ENCODE results near the gene INPP1. TPM values are rescaled to one million over a fixed set of nuclear protein-coding genes. Genes with fewer than 3 reads are reported as not detected.
"Not testable (repeated sequence)": the region's sequence is repeated elsewhere in the genome, so short reads cannot be mapped to it uniquely, and the experiment has no call there.

The INPP1 gene
- total and polyA plus RNA-seq, 2 of the 8 experiments (the other 6 are each of a cell fraction or from before 2014, with no cell fraction given), result 0.88 to 3.0 TPM

- TF ChIP-seq SP4 (IDR thresholded peaks at IDR 0.05; ENCODE audit: low read length), result no peak
- no peak for TF ChIP-seq ASH2L (IDR thresholded peaks at IDR 0.05; ENCODE audit: low read length)
- TF ChIP-seq CBX8 (IDR thresholded peaks at IDR 0.05; ENCODE audit: borderline replicate concordance, low read depth, low read length), result no peak
- TF ChIP-seq RFX5 (IDR thresholded peaks at IDR 0.05; ENCODE audit: borderline replicate concordance, low read depth, low read length), result no peak
- no peak for TF ChIP-seq BRCA1 (IDR thresholded peaks at IDR 0.05; ENCODE audit: low read depth, low read length)
- TF ChIP-seq SIN3A (conservative IDR thresholded peaks at IDR 0.05 in 1 of 2, IDR thresholded peaks at IDR 0.05 in 1 of 2; ENCODE audit: low read depth in 1 of 2, low read length in 2 of 2), result no peak
- no peak for TF ChIP-seq TAF7 (optimal IDR thresholded peaks at IDR 0.05; ENCODE audit: borderline replicate concordance, low read depth, low read length)
These were observed 31.3 kb upstream of the INPP1 start (continued) for GRCh38 chr2:190311893-190312634.

- Histone ChIP-seq H3K79me2 (ENCODE audit: control insufficient read depth in 1 of 2, insufficient read depth in 2 of 2, low read length in 2 of 2) (peaks cover 0 to 16% of the 10 kb centered on the region in 2 experiments; a peak in 2 of 4 replicates), H3K36me3 (ENCODE audit: control insufficient read depth in 2 of 4, insufficient read depth in 4 of 4, low read length in 3 of 4) (peaks cover 0 to 13% (median 5%) of the 10 kb centered on the region in 4 experiments; a peak in 6 of 8 replicates)
- CTCF ChIA-PET (ENCODE audit: partially characterized antibody); H3K4me1 ChIP-seq (replicated peaks in 1 of 4; ENCODE audit: control insufficient read depth in 3 of 4, insufficient read depth in 4 of 4, low read length in 3 of 4); H2BK120ac ChIP-seq (replicated peaks; ENCODE audit: low read depth, low read length); H3K9ac ChIP-seq (replicated peaks in 1 of 4; ENCODE audit: extremely low read depth in 1 of 4, low read depth in 3 of 4, low read length in 3 of 4); H4K20me1 ChIP-seq (replicated peaks in 1 of 2; ENCODE audit: control insufficient read depth in 1 of 2, insufficient read depth in 2 of 2, low read length in 2 of 2); H3K9me3 ChIP-seq (ENCODE audit: insufficient read depth in 2 of 2, low read depth in 1 of 2, low read length in 1 of 2); H2BK12ac ChIP-seq (ENCODE audit: low read depth, low read length); H3K14ac ChIP-seq (ENCODE audit: insufficient read length); DNase-seq (ENCODE audit: low read depth in 1 of 2, low spot score in 2 of 2); H3K23ac ChIP-seq (ENCODE audit: insufficient read length); H2BK5ac ChIP-seq (ENCODE audit: low read depth, low read length); H2BK20ac ChIP-seq (ENCODE audit: low read length); H3K18ac ChIP-seq (ENCODE audit: extremely low read depth, low read length); H4K8ac ChIP-seq (ENCODE audit: extremely low read depth, insufficient read depth, low read length); H3K79me1 ChIP-seq (ENCODE audit: low read depth, low read length); H2BK15ac ChIP-seq (ENCODE audit: low read length); H3K4me2 ChIP-seq (ENCODE audit: insufficient read depth in 1 of 2, low read depth in 2 of 2, low read length in 2 of 2); H2AFZ ChIP-seq (ENCODE audit: low read length); H3K4ac ChIP-seq (replicated peaks; ENCODE audit: insufficient read length, low read depth, low read length); H3K27me3 ChIP-seq (replicated peaks in 1 of 4; ENCODE audit: control insufficient read depth in 3 of 4, extremely low read depth in 1 of 4, insufficient read depth in 3 of 4, low read length in 3 of 4); H3K23me2 ChIP-seq (ENCODE audit: low read depth, low read length); H4K5ac ChIP-seq (ENCODE audit: insufficient read length, low read depth, low read length); H3K27ac ChIP-seq (ENCODE audit: low read depth, low read length); FAIRE-seq; H2AK5ac ChIP-seq (ENCODE audit: low read depth, low read length); H3K4me3 ChIP-seq (ENCODE audit: extremely low read depth in 1 of 4, insufficient read depth in 2 of 4, low read depth in 3 of 4, low read length in 4 of 4); H3K56ac ChIP-seq (replicated peaks; ENCODE audit: insufficient read length, low read depth, low read length); POLR2A ChIA-PET (ENCODE audit: partially characterized antibody); H4K91ac ChIP-seq (replicated peaks; ENCODE audit: insufficient read length, low read length): not testable (repeated sequence)
- 93% methylated on average over 5 of the region's 5 CpGs; no CpG with 5 or more reads in 1 of the 2 experiments for WGBS, 2 experiments (ENCODE audit: extremely low coverage in 1 of 2, insufficient coverage in 1 of 2, insufficient read length in 1 of 2, insufficient replicate concordance in 2 of 2, low coverage in 1 of 2, low lambda C conversion rate in 2 of 2, missing lambda C conversion rate in 1 of 2)
These were observed 30.8 kb upstream of the INPP1 start for GRCh38 chr2:190312635-190313025.

All from H1 (cell line).